ENCODE results near the gene GSG1L.
"Not testable (repeated sequence)": the region's sequence is repeated elsewhere in the genome, so short reads cannot be mapped to it uniquely, and the experiment has no call there.

Gene GSG1L

GRCh38 chr16:27747946-27748345 lies 315.6 kb downstream of the GSG1L start:
- TF ChIP-seq, protein P1, sequence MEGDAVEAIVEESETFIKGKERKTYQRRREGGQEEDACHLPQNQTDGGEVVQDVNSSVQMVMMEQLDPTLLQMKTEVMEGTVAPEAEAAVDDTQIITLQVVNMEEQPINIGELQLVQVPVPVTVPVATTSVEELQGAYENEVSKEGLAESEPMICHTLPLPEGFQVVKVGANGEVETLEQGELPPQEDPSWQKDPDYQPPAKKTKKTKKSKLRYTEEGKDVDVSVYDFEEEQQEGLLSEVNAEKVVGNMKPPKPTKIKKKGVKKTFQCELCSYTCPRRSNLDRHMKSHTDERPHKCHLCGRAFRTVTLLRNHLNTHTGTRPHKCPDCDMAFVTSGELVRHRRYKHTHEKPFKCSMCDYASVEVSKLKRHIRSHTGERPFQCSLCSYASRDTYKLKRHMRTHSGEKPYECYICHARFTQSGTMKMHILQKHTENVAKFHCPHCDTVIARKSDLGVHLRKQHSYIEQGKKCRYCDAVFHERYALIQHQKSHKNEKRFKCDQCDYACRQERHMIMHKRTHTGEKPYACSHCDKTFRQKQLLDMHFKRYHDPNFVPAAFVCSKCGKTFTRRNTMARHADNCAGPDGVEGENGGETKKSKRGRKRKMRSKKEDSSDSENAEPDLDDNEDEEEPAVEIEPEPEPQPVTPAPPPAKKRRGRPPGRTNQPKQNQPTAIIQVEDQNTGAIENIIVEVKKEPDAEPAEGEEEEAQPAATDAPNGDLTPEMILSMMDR (IDR thresholded peaks at IDR 0.05; ENCODE audit: low read depth, low read length) = no peak
- DNase-seq (ENCODE audit: extremely low read depth, low read depth) = no peak

GRCh38 chr16:27746076-27746855 lies 317.2 kb downstream of the GSG1L start:
- TF ChIP-seq, protein P1 (IDR thresholded peaks at IDR 0.05; ENCODE audit: low read depth, low read length) = no peak
- no peak for DNase-seq (ENCODE audit: extremely low read depth, low read depth)

DNA sequence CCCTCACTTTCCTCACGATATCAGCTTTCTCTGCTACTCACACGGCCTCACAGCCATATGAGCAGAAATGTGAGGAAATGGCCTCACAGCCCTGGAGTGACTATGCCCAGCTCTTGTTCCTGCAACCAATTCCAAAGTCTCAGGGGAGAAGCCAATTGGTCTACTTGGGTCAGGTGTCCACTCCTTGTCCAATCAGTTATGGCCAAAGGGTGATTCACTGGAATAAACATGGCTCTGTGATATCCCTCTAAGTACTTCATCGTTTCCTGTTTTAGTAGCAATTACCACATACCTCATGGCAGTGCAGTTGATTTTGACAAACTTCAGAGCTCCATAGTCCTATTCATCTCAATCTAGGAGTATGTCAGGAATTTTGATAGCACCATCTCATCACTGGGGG lies 318.2 kb downstream of the GSG1L start:
- DNase-seq (ENCODE audit: extremely low read depth, low read depth) = no peak
- TF ChIP-seq, protein P1 (IDR thresholded peaks at IDR 0.05; ENCODE audit: low read depth, low read length) = no peak

DNA sequence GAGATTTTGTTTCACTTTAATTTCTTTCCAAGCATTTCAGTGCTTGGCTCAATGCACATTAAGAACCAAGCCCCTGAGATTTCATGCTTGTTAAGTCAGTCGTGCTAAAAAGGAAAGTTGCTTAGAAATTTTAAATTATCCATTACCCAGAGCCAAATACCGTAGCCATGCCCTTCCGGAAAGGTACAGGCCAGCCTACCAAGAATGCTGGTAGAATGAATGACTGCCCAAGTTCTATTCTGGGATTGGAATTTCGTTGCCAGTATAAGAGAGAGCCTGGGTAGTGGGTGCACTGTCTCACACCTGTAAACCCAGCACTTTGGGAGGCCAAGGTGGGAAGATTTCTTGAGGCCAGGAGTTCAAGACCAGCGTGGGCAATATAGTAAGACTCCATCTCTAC lies 319.6 kb downstream of the GSG1L start:
- TF ChIP-seq, protein P1 (IDR thresholded peaks at IDR 0.05; ENCODE audit: low read depth, low read length) = no peak
- DNase-seq (ENCODE audit: extremely low read depth, low read depth) = no peak

- not testable (repeated sequence) for DNase-seq (ENCODE audit: extremely low read depth, low read depth)
Observed at GRCh38 chr16:27743001-27743400, 320.5 kb downstream of the GSG1L start.

DNA sequence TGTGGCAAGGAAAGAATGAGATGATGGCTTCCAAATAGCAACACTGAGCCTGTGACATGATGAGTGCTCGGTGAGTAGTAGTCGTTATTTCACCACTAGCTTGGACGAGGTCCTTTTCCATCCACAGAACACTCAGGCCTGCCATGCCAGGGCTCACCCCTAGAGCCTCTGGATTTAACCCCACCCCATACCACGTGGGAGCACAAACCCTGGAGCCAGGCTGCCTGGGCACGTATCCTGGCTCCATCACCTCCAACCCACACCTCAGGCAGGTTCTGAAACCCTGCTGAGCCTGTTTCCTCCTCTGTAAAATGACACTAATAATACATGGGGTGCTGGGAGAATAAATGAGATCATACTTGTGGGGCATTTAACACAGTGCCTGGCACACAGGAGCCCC lies 321.2 kb downstream of the GSG1L start:
- TF ChIP-seq, protein P1 (IDR thresholded peaks at IDR 0.05; ENCODE audit: low read depth, low read length) = no peak
- no peak for DNase-seq (ENCODE audit: extremely low read depth, low read depth)

GRCh38 chr16:27740496-27741201 lies 322.9 kb downstream of the GSG1L start:
- TF ChIP-seq, protein P1 (IDR thresholded peaks at IDR 0.05; ENCODE audit: low read depth, low read length) = no peak
- no peak for DNase-seq (ENCODE audit: extremely low read depth, low read depth)

Data from AG09319 (cell line).